ENCODE data around the gene STK24. TPM values are rescaled to one million over a fixed set of nuclear protein-coding genes. Genes with fewer than 3 reads are reported as not detected.

STK24 gene
- total RNA-seq, 1 donor = 82.2 TPM

GRCh38 chr13:98510156-98510509 is 66.8 kb downstream of the STK24 start:
- H3K4me1 ChIP-seq (ENCODE audit: insufficient read depth, low read length) = peaks cover 37% of the 10 kb centered on the region
- H3K4me3 ChIP-seq (ENCODE audit: insufficient read depth, low read length) = no peak overlapping the region
- no peak overlapping the region for H2AFZ ChIP-seq (ENCODE audit: low read length)
- H3K9me3 ChIP-seq (ENCODE audit: low read depth, low read length) = no peaks in the 10 kb centered on the region
- peaks cover 9% of the 10 kb centered on the region for H4K20me1 ChIP-seq (ENCODE audit: insufficient read depth, low read length)
- no peak for DNase-seq (ENCODE audit: insufficient read length, low spot score, missing footprints)
- H3K79me2 ChIP-seq (ENCODE audit: insufficient read depth, low read length) = peaks cover 92% of the 10 kb centered on the region
- no peak overlapping the region for H3K4me2 ChIP-seq (ENCODE audit: insufficient read depth, low read length)
- H3K27ac ChIP-seq (ENCODE audit: low read depth, low read length) = peak overlapping the region; percentile 89
- peaks cover 5% of the 10 kb centered on the region for H3K36me3 ChIP-seq (ENCODE audit: insufficient read depth, low read length)
- no peaks in the 10 kb centered on the region for H3K27me3 ChIP-seq (ENCODE audit: insufficient read depth, low read length)
- no peak for TF ChIP-seq CTCF (IDR thresholded peaks at IDR 0.05; ENCODE audit: extremely low read depth, low read depth, low read length)

- peaks cover 92% of the 10 kb centered on the region for H3K79me2 ChIP-seq (ENCODE audit: insufficient read depth, low read length)
- peaks cover 43% of the 10 kb centered on the region for H3K4me1 ChIP-seq (ENCODE audit: insufficient read depth, low read length)
- H3K4me3 ChIP-seq (ENCODE audit: insufficient read depth, low read length) = no peak overlapping the region
- no peak overlapping the region for H2AFZ ChIP-seq (ENCODE audit: low read length)
- peaks cover 5% of the 10 kb centered on the region for H3K36me3 ChIP-seq (ENCODE audit: insufficient read depth, low read length)
- peaks cover 12% of the 10 kb centered on the region for H4K20me1 ChIP-seq (ENCODE audit: insufficient read depth, low read length)
- H3K4me2 ChIP-seq (ENCODE audit: insufficient read depth, low read length) = peak overlapping the region; percentile 29
- no peak for TF ChIP-seq CTCF (IDR thresholded peaks at IDR 0.05; ENCODE audit: extremely low read depth, low read depth, low read length)
- DNase-seq (ENCODE audit: insufficient read length, low spot score, missing footprints) = peak; percentile 90
- H3K27me3 ChIP-seq (ENCODE audit: insufficient read depth, low read length) = no peaks in the 10 kb centered on the region
- no peaks in the 10 kb centered on the region for H3K9me3 ChIP-seq (ENCODE audit: low read depth, low read length)
- peak overlapping the region; percentile 89 for H3K27ac ChIP-seq (ENCODE audit: low read depth, low read length)
These were observed 67.4 kb downstream of the STK24 start for GRCh38 chr13:98509271-98510155.

GRCh38 chr13:98508685-98509084 is 68.2 kb downstream of the STK24 start:
- Histone ChIP-seq H2AFZ (ENCODE audit: low read length) (no peak overlapping the region), H3K9me3 (ENCODE audit: low read depth, low read length) (no peaks in the 10 kb centered on the region), H3K27ac (ENCODE audit: low read depth, low read length) (peak overlapping the region; percentile 89), H3K36me3 (ENCODE audit: insufficient read depth, low read length) (no peaks in the 10 kb centered on the region), H3K27me3 (ENCODE audit: insufficient read depth, low read length) (no peaks in the 10 kb centered on the region), H3K4me3 (ENCODE audit: insufficient read depth, low read length) (peak overlapping the region; percentile 16), H4K20me1 (ENCODE audit: insufficient read depth, low read length) (peaks cover 14% of the 10 kb centered on the region), H3K4me2 (ENCODE audit: insufficient read depth, low read length) (peak overlapping the region; percentile 29), H3K4me1 (ENCODE audit: insufficient read depth, low read length) (peaks cover 52% of the 10 kb centered on the region), H3K79me2 (ENCODE audit: insufficient read depth, low read length) (peaks cover 92% of the 10 kb centered on the region)
- DNase-seq (ENCODE audit: insufficient read length, low spot score, missing footprints) = no peak
- TF ChIP-seq CTCF (IDR thresholded peaks at IDR 0.05; ENCODE audit: extremely low read depth, low read depth, low read length) = no peak

GRCh38 chr13:98508280-98508679 is 68.6 kb downstream of the STK24 start:
- no peak for TF ChIP-seq CTCF (IDR thresholded peaks at IDR 0.05; ENCODE audit: extremely low read depth, low read depth, low read length)
- no peaks in the 10 kb centered on the region for H3K9me3 ChIP-seq (ENCODE audit: low read depth, low read length)
- peaks cover 17% of the 10 kb centered on the region for H4K20me1 ChIP-seq (ENCODE audit: insufficient read depth, low read length)
- peak overlapping the region; percentile 29 for H3K4me2 ChIP-seq (ENCODE audit: insufficient read depth, low read length)
- peak overlapping the region; percentile 89 for H3K27ac ChIP-seq (ENCODE audit: low read depth, low read length)
- no peak overlapping the region for H2AFZ ChIP-seq (ENCODE audit: low read length)
- DNase-seq (ENCODE audit: insufficient read length, low spot score, missing footprints) = no peak
- H3K4me3 ChIP-seq (ENCODE audit: insufficient read depth, low read length) = peak overlapping the region; percentile 16
- peaks cover 92% of the 10 kb centered on the region for H3K79me2 ChIP-seq (ENCODE audit: insufficient read depth, low read length)
- H3K4me1 ChIP-seq (ENCODE audit: insufficient read depth, low read length) = peaks cover 56% of the 10 kb centered on the region
- no peaks in the 10 kb centered on the region for H3K27me3 ChIP-seq (ENCODE audit: insufficient read depth, low read length)
- no peaks in the 10 kb centered on the region for H3K36me3 ChIP-seq (ENCODE audit: insufficient read depth, low read length)

Measured in osteoblast (primary cell).